H1 (cell line): Measurements from ENCODE around the gene FNIP2. TPM values are rescaled to one million over a fixed set of nuclear protein-coding genes. Genes with fewer than 3 reads are reported as not detected.

Experiments used
- BACH1 ChIP-seq: IDR thresholded peaks from 2 replicates; pipeline ENCODE4 v1.6.1; 2012; ENCODE audit warnings: low read length, improper control_type of control experiment
- CTCF ChIP-seq, 3 experiments: IDR thresholded peaks; 1 replicate in 2 of 3; 2 replicates in 1 of 3; pipeline versions ENCODE4 v1.5.1 to v1.6.1; 2011; ENCODE audit warnings: low read length in 3 of 3, mild to moderate bottlenecking in 3 of 3, inconsistent platforms in 2 of 3, low read depth in 1 of 3, moderate library complexity in 1 of 3; ENCODE audit not compliant: insufficient read depth in 1 of 3; ENCODE audit errors: control extremely low read depth in 1 of 3
- GTF2F1 ChIP-seq: IDR thresholded peaks from 2 replicates; pipeline ENCODE4 v1.6.1; 2012; ENCODE audit warnings: low read depth, low read length, improper control_type of control experiment, borderline replicate concordance
- JUN ChIP-seq: IDR thresholded peaks from 2 replicates; pipeline ENCODE4 v1.6.1; 2011; ENCODE audit warnings: low read depth, mild to moderate bottlenecking, improper control_type of control experiment, low read length
- polyA plus RNA-seq, 7 experiments: library from polyadenylated mRNA; depleted of rRNA in 3 of 7; stranded (reverse) in 5 of 7; unstranded in 2 of 7; fragments of >200 nt in 5 of 7; fragments of 200-250 nt in 2 of 7; gene quantifications; 1 replicate in 5 of 7; 2 replicates in 1 of 7; 4 replicates in 1 of 7; pipeline versions ENCODE4 v1.2.1 to v1.2.3, GENCODE V29; 2011 to 2013; ENCODE audit warnings: missing spikeins in 2 of 7, mixed read lengths in 2 of 7
- total RNA-seq: library from RNA; stranded (reverse); fragmentation: NEBNext Ultra II Directional; extraction: Animal tissue kit (Norgen Biotek cat#: 25700); gene quantifications from 2 replicates; pipeline ENCODE4 v1.2.1, GENCODE V29; 2021

Gene FNIP2
- total and polyA plus RNA-seq, 2 of the 8 experiments (the other 6 are each of a cell fraction or from before 2014, with no cell fraction given): 4.0 to 13.0 TPM

- TF ChIP-seq CTCF (IDR thresholded peaks at IDR 0.05; ENCODE audit: control extremely low read depth in 1 of 3, insufficient read depth in 1 of 3, low read depth in 1 of 3, low read length in 3 of 3) (no peak), GTF2F1 (no peak), BACH1 (no peak), JUN (no peak)
- TF ChIP-seq, all 59 proteins: peak for 0
These were observed 43.3 kb downstream of the FNIP2 start (continued) for GRCh38 chr4:158812133-158812532.
